22Rv1 (cell line): ENCODE results near the gene DOCK7.

ENCODE experiments used
- ZFX ChIP-seq: fragments of 450-650 bp; IDR thresholded peaks from 2 replicates; pipeline ENCODE4 v1.6.1; 2017; ENCODE audit warnings: antibody characterized with exemption, borderline replicate concordance
- TF ChIP-seq, protein P1 (sequence below): fragments of 450-650 bp; IDR thresholded peaks from 2 replicates; pipeline ENCODE4 v1.5.1; 2017; ENCODE audit warnings: mild to moderate bottlenecking

DNA sequence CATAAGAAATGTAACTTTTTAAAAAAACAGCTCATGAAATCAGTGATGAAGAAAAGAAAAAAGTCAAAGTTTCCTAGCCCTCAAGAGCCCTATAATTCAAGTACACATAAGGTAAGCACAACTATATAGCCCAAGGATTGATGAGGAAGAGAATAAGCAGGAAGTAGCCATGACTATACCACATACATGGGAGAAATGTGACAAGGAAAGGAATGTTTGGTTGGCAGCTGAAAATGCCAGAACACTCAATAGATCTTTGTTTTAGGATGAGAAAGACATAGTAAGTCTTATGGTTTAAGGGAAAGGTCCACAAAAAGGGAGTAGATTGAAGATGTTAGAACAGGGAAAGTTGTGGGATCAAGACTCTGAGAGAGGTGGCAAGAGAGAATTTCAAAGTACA is 5.7 kb downstream of the DOCK7 start:
- TF ChIP-seq, protein P1, sequence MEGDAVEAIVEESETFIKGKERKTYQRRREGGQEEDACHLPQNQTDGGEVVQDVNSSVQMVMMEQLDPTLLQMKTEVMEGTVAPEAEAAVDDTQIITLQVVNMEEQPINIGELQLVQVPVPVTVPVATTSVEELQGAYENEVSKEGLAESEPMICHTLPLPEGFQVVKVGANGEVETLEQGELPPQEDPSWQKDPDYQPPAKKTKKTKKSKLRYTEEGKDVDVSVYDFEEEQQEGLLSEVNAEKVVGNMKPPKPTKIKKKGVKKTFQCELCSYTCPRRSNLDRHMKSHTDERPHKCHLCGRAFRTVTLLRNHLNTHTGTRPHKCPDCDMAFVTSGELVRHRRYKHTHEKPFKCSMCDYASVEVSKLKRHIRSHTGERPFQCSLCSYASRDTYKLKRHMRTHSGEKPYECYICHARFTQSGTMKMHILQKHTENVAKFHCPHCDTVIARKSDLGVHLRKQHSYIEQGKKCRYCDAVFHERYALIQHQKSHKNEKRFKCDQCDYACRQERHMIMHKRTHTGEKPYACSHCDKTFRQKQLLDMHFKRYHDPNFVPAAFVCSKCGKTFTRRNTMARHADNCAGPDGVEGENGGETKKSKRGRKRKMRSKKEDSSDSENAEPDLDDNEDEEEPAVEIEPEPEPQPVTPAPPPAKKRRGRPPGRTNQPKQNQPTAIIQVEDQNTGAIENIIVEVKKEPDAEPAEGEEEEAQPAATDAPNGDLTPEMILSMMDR = no peak
- TF ChIP-seq ZFX = no peak
